Fibroblast of pulmonary artery (primary cell): ENCODE results near the gene ZNF407.
A peak's percentile ranks its signal among the peaks of the same experiment; 100 is the strongest.

Experiments used
- DNase-seq: peaks from one replicate; pipeline ENCODE4 v3.0.0-alpha.2; 2010; ENCODE audit warnings: low read depth
- H3K4me3 ChIP-seq: replicated peaks from 2 replicates; pipeline ENCODE4 v1.5.1; 2011; ENCODE audit warnings: low read depth, mild to moderate bottlenecking, control low read depth, low read length, moderate library complexity
- CTCF ChIP-seq: IDR thresholded peaks from 2 replicates; pipeline ENCODE4 v1.5.1; 2011; ENCODE audit warnings: mild to moderate bottlenecking, control low read depth, low read length, inconsistent platforms; ENCODE audit errors: missing control alignments

The ZNF407 gene

GRCh38 chr18:74604361-74604760 is 6.7 kb downstream of the ZNF407 start:
- H3K4me3 ChIP-seq = no peak overlapping the region
- TF ChIP-seq CTCF = no peak
- DNase-seq = no peak

- TF ChIP-seq CTCF = no peak
- peak; percentile 34 for DNase-seq
- no peak overlapping the region for H3K4me3 ChIP-seq
Observed at GRCh38 chr18:74604774-74605173, 7.1 kb downstream of the ZNF407 start.

- H3K4me3 ChIP-seq = no peak overlapping the region
- TF ChIP-seq CTCF = no peak
- no peak for DNase-seq
Observed at GRCh38 chr18:74608681-74609080, 11.0 kb downstream of the ZNF407 start.

- TF ChIP-seq CTCF = no peak
Observed at GRCh38 chr18:74609535-74609934, 11.9 kb downstream of the ZNF407 start.

GRCh38 chr18:74610051-74610615 is 12.5 kb downstream of the ZNF407 start:
- TF ChIP-seq CTCF = no peak
- no peak for DNase-seq

More at GRCh38 chr18:74609535-74609934, 11.9 kb downstream of the ZNF407 start:
- H3K4me3 ChIP-seq = no peak overlapping the region
- peak; percentile 52 for DNase-seq

GRCh38 chr18:74610860-74611259 is 13.2 kb downstream of the ZNF407 start:
- DNase-seq = no peak
- no peak for TF ChIP-seq CTCF
- H3K4me3 ChIP-seq = no peak overlapping the region

More at GRCh38 chr18:74610051-74610615, 12.5 kb downstream of the ZNF407 start:
- H3K4me3 ChIP-seq = no peak overlapping the region

- no peak for TF ChIP-seq CTCF
- no peak overlapping the region for H3K4me3 ChIP-seq
- no peak for DNase-seq
Observed at GRCh38 chr18:74611765-74612164, 14.1 kb downstream of the ZNF407 start.
